HFFc6 (cell line): ENCODE measurements around the gene PRKG1. TPM values are rescaled to one million over a fixed set of nuclear protein-coding genes. Genes with fewer than 3 reads are reported as not detected.

Source experiments
- DNase-seq: peaks from one replicate; pipeline ENCODE4 v3.0.0-alpha.2; 2018
- H3K27ac Mint-ChIP-seq: 2 replicates; pipeline ENCODE4 v1.8.0; 2020; ENCODE audit warnings: mild to moderate bottlenecking, mixed read lengths
- H3K27me3 Mint-ChIP-seq: 2 replicates; pipeline ENCODE4 v1.8.0; 2021; ENCODE audit warnings: mild to moderate bottlenecking, moderate library complexity, mixed read lengths; ENCODE audit not compliant: insufficient read depth
- H3K36me3 Mint-ChIP-seq: 2 replicates; pipeline ENCODE4 v1.8.0; 2021; ENCODE audit warnings: low read depth, mixed read lengths
- H3K4me1 Mint-ChIP-seq: 2 replicates; pipeline ENCODE4 v1.8.0; 2020; ENCODE audit warnings: low read depth, mixed read lengths
- H3K4me3 Mint-ChIP-seq: 2 replicates; pipeline ENCODE4 v1.8.0; 2020; ENCODE audit warnings: mild to moderate bottlenecking, moderate library complexity, mixed read lengths
- H3K9me3 Mint-ChIP-seq: 2 replicates; pipeline ENCODE4 v1.8.0; 2020; ENCODE audit warnings: mild to moderate bottlenecking, mixed read lengths
- CTCF ChIP-seq: fragments of 200-600 bp; sonication (generic); IDR thresholded peaks from 2 replicates; pipeline ENCODE4 v1.5.0; 2021; ENCODE audit warnings: antibody characterized with exemption, mild to moderate bottlenecking
- total RNA-seq, 6 experiments: library from RNA; stranded (reverse); fragmentation: NEBNext Ultra II Directional; extraction: Animal tissue kit (Norgen Biotek cat#: 25700); gene quantifications; 2 replicates in 1 of 6; 3 replicates in 5 of 6; pipeline ENCODE4 v1.2.3, GENCODE V29; 2021

The PRKG1 gene
- total RNA-seq, 6 experiments from 2014 or later, result 9.3 to 10.1 (median 9.8) TPM

DNA sequence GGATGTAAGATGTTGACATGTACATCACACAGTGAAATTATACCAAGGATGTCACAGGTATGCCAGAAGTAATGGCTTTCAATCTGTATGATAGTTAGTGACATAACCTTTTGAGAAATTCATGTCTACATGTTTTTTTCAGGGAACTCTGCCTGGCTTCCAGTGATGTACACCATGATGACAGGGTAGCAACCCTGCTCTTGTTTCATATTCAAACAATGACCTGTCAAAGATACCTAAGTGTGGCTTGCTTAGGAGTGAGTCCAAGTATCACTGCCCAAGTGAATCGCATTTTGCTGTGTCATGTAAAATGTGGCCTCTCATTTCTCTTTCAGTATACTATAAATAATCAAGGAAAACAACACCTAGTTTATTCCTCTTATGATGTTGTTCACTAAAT lies 1033.9 kb downstream of the PRKG1 start:
- DNase-seq, result no peak
- Mint-ChIP-seq H3K9me3 (no peaks in the 10 kb centered on the region), H3K27me3 (no peaks in the 10 kb centered on the region; the same call in 1 of the 2 replicates)

GRCh38 chr10:52110576-52110975 lies 1036.3 kb downstream of the PRKG1 start:
- no peak for TF ChIP-seq CTCF
- Mint-ChIP-seq H3K27me3 (no peaks in the 10 kb centered on the region; the same call in 1 of the 2 replicates), H3K9me3 (no peaks in the 10 kb centered on the region; the same call in 1 of the 2 replicates), H3K36me3 (no peaks in the 10 kb centered on the region), H3K27ac (no peak overlapping the region), H3K4me3 (no peak overlapping the region), H3K4me1 (peaks cover 3% of the 10 kb centered on the region)
- no peak for DNase-seq

More for the DNA sequence above, 1033.9 kb downstream of the PRKG1 start:
- H3K4me3 Mint-ChIP-seq, result no peak overlapping the region
- H3K36me3 Mint-ChIP-seq, result no peaks in the 10 kb centered on the region
- TF ChIP-seq CTCF, result no peak
- no peaks in the 10 kb centered on the region for H3K4me1 Mint-ChIP-seq
- no peak overlapping the region for H3K27ac Mint-ChIP-seq

DNA sequence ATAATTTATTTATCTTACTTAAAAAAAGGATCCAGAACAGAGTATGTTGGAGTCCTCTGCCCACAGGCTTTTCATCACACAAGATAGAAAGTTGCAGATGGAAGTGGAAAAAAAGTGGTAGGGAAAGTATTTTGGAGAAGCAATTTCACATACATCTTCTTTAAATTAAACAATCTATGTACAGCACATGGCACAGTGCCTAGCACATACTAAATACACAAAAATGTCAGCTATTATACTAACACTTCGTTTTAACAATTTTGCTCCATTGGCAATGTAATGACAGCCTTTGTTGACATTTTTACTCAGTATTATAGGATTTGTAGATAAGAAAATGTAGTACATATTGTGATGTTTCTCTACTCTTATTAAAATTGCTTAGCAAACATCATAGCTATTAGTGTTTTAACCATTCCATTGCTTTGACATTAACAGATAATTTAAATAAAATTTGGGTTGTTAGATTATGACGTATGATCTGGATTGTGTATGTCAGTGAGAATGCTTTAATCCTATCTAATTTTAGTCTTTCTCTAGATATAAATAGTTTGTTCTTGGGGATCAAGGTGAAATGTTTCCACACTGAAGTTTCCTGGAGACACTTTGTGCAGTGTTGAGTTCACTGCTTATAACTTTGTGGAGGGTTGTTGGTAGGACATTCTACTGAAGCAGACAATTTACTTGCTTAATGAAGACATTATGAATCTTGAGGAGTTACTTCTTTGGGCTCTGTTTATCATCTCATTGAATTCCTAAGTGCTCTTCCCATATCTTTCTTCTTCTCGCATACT lies 1037.0 kb downstream of the PRKG1 start:
- Mint-ChIP-seq H3K36me3 (no peaks in the 10 kb centered on the region), H3K9me3 (no peaks in the 10 kb centered on the region; the same call in 1 of the 2 replicates), H3K27ac (no peak overlapping the region), H3K4me3 (no peak overlapping the region), H3K27me3 (no peaks in the 10 kb centered on the region; the same call in 1 of the 2 replicates), H3K4me1 (peaks cover 7% of the 10 kb centered on the region)
- TF ChIP-seq CTCF, result no peak
- DNase-seq, result no peak

- peak; percentile 21 for DNase-seq
Measured at GRCh38 chr10:52115823-52116222, 1041.5 kb downstream of the PRKG1 start.

GRCh38 chr10:52119507-52119906 lies 1045.2 kb downstream of the PRKG1 start:
- no peak for DNase-seq
- Mint-ChIP-seq H3K36me3 (no peaks in the 10 kb centered on the region), H3K27ac (no peak overlapping the region), H3K4me1 (peaks cover 18% of the 10 kb centered on the region), H3K9me3 (no peaks in the 10 kb centered on the region; the same call in 1 of the 2 replicates), H3K4me3 (no peak overlapping the region), H3K27me3 (no peaks in the 10 kb centered on the region; the same call in 1 of the 2 replicates)
- TF ChIP-seq CTCF, result no peak

More at GRCh38 chr10:52115823-52116222, 1041.5 kb downstream of the PRKG1 start:
- Mint-ChIP-seq H3K4me3 (no peak overlapping the region), H3K27ac (no peak overlapping the region), H3K36me3 (no peaks in the 10 kb centered on the region), H3K9me3 (no peaks in the 10 kb centered on the region; the same call in 1 of the 2 replicates), H3K27me3 (no peaks in the 10 kb centered on the region; the same call in none of the 2 replicates), H3K4me1 (peaks cover 7% of the 10 kb centered on the region)
- no peak for TF ChIP-seq CTCF
